Central memory CD8-positive, alpha-beta T cell (primary cell): ENCODE data around the gene KSR1.

ENCODE experiments used
- ATAC-seq: fragments of 150-1000 bp; cut with Tn5 transposase; replicated peaks from 2 replicates; pipeline ENCODE4 v1.10.0; 2022; ENCODE audit warnings: mild to moderate bottlenecking, moderate FRiP score, moderate number of reproducible peaks; ENCODE audit not compliant: poor library complexity, severe bottlenecking; ENCODE audit errors: extremely low read depth
- DNase-seq, 2 donors: peaks; one replicate each; pipeline ENCODE4 v3.0.0; 2021; ENCODE audit warnings: low spot score in 2 of 2
- H3K27ac Mint-ChIP-seq: one replicate; pipeline ENCODE4 v1.8.0; 2022; ENCODE audit warnings: low read depth, mild to moderate bottlenecking, moderate library complexity, mixed read lengths
- H3K27me3 Mint-ChIP-seq: one replicate; pipeline ENCODE4 v1.8.0; 2022; ENCODE audit warnings: mixed read lengths
- H3K36me3 Mint-ChIP-seq: one replicate; pipeline ENCODE4 v1.8.0; 2022; ENCODE audit warnings: mild to moderate bottlenecking, moderate library complexity, mixed read lengths; ENCODE audit not compliant: insufficient read depth
- H3K4me1 Mint-ChIP-seq: one replicate; pipeline ENCODE4 v1.8.0; 2022; ENCODE audit warnings: mixed read lengths
- H3K4me3 Mint-ChIP-seq: one replicate; pipeline ENCODE4 v1.8.0; 2022; ENCODE audit warnings: mild to moderate bottlenecking, moderate library complexity, mixed read lengths
- H3K9me3 Mint-ChIP-seq: one replicate; pipeline ENCODE4 v1.8.0; 2022; ENCODE audit warnings: mixed read lengths

KSR1 gene

GRCh38 chr17:27538156-27538955 is 82.1 kb downstream of the KSR1 start:
- Mint-ChIP-seq H3K9me3 (no peaks in the 10 kb centered on the region), H3K4me3 (no peak overlapping the region), H3K27me3 (no peaks in the 10 kb centered on the region), H3K4me1 (peaks cover 44% of the 10 kb centered on the region), H3K36me3 (no peaks in the 10 kb centered on the region), H3K27ac (no peak overlapping the region)
- DNase-seq (no peak), ATAC-seq (no peak)

GRCh38 chr17:27539152-27539551 is 82.9 kb downstream of the KSR1 start:
- Mint-ChIP-seq H3K27ac (no peak overlapping the region), H3K9me3 (no peaks in the 10 kb centered on the region), H3K27me3 (no peaks in the 10 kb centered on the region), H3K4me3 (no peak overlapping the region), H3K4me1 (peaks cover 52% of the 10 kb centered on the region), H3K36me3 (no peaks in the 10 kb centered on the region)
- ATAC-seq: no peak
- no peak for DNase-seq

DNA sequence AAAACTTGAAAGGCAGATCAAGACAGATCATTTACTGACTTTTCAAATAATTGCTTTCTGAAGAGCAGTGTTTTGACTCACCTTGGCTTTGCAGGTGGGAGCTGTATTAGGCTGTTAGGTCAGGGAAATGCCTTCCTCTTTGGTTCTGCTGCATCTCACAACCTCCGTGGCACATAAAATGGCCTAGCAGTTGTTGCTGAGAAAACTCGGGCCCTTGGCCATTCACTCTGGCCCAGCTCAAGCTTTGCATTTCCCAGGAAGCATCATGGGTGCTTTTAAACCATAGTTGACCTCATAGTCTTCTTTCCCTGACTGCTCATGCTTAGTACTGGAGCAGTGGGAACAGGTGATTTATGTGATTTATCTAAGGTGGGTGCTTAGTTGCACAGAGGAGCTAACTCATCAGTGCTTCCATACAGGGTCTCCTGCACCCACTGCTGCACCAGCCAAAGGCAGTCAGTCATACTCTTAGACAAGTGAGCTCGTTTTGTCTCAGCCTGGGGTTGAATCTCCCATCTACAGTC is 83.6 kb downstream of the KSR1 start:
- peaks cover 59% of the 10 kb centered on the region for H3K4me1 Mint-ChIP-seq
- DNase-seq (no peak), ATAC-seq (no peak)
- no peaks in the 10 kb centered on the region for H3K36me3 Mint-ChIP-seq
- no peak overlapping the region for H3K4me3 Mint-ChIP-seq
- no peaks in the 10 kb centered on the region for H3K9me3 Mint-ChIP-seq
- no peaks in the 10 kb centered on the region for H3K27me3 Mint-ChIP-seq
- no peak overlapping the region for H3K27ac Mint-ChIP-seq

DNA sequence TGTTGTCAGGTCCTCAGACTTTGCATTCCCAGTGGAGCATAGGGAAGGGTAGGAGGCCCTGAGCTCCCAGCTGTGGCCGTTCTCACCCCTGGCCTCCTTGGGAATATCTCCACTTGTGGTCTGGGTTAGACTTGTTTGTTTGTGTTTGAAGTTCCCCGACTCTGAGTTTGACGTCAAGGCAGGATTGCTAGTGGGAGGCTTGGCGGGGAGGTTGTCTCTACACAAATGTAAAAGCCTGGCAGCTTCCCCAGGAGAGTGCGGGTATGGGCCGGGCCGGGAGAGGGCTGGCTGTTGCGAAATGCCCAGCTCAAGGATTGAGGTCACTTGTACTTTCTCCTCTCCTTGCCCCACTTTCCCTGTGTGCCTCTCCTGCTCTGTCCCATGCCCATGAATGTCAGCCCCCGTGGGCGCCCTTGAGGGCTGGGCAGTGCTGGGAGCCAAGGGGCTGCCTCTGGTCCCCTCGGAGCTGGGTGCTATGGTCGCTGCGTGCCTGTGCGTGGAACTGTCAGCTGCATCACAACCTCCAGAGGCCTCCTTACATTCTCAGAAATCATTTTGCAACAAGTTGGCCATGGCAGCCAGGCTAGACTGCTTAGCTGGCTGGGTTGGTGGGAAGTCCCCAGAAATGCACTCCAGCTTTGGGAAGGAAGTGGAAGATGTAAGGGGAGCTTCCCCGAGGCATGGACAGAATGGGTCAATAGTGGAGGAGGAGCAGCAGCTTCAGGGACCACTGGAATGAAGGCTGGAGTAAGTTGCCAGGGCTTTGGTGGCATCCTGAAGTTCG is 84.3 kb downstream of the KSR1 start:
- no peaks in the 10 kb centered on the region for H3K9me3 Mint-ChIP-seq
- peak overlapping the region; percentile 45 for H3K27ac Mint-ChIP-seq
- H3K4me1 Mint-ChIP-seq: peaks cover 63% of the 10 kb centered on the region

GRCh38 chr17:27541301-27542023 is 85.2 kb downstream of the KSR1 start:
- peaks cover 65% of the 10 kb centered on the region for H3K4me1 Mint-ChIP-seq
- no peaks in the 10 kb centered on the region for H3K9me3 Mint-ChIP-seq
- H3K36me3 Mint-ChIP-seq: peaks cover 1% of the 10 kb centered on the region
- no peak overlapping the region for H3K4me3 Mint-ChIP-seq
- ATAC-seq (no peak), DNase-seq (no peak)
- H3K27me3 Mint-ChIP-seq: no peaks in the 10 kb centered on the region
- H3K27ac Mint-ChIP-seq: peak overlapping the region; percentile 45

More for the DNA sequence above, 84.3 kb downstream of the KSR1 start:
- Mint-ChIP-seq H3K36me3 (no peaks in the 10 kb centered on the region), H3K4me3 (no peak overlapping the region), H3K27me3 (no peaks in the 10 kb centered on the region)
- ATAC-seq: no peak
- DNase-seq: no peak

DNA sequence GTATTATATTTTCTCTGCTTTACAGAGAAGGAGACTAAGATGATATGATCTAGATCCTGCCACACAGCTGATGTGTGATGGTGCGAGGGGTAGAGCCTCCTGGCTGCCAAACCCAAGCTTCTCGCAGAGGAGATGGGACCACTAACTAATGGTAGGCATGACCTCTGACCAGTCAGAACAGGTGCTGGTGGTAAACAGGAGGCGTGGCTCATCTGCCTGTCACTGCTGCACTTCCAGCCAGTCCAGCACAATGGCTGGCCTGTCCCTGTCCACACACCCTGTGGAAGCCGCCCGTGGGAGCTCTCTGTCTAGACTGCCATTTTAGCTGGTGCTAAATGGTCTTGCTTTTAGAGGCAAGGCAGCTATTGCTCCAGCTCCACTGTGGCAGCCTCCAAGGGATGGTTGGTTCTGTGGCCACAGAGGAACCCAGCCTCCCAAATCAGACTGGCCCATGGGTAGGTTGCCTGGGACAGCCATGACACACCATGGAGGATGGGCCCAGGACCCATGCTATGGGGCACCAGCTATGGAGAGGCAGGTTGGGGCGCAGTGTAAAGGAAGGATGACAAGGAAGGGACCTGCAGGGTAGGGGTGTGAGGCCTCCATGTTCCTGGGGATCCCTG is 86.7 kb downstream of the KSR1 start:
- DNase-seq: no peak
- H3K36me3 Mint-ChIP-seq: peaks cover 2% of the 10 kb centered on the region
- no peaks in the 10 kb centered on the region for H3K27me3 Mint-ChIP-seq
- H3K4me3 Mint-ChIP-seq: no peak overlapping the region
- H3K4me1 Mint-ChIP-seq: peaks cover 69% of the 10 kb centered on the region
- ATAC-seq: no peak
- no peak overlapping the region for H3K27ac Mint-ChIP-seq
- H3K9me3 Mint-ChIP-seq: no peaks in the 10 kb centered on the region

DNA sequence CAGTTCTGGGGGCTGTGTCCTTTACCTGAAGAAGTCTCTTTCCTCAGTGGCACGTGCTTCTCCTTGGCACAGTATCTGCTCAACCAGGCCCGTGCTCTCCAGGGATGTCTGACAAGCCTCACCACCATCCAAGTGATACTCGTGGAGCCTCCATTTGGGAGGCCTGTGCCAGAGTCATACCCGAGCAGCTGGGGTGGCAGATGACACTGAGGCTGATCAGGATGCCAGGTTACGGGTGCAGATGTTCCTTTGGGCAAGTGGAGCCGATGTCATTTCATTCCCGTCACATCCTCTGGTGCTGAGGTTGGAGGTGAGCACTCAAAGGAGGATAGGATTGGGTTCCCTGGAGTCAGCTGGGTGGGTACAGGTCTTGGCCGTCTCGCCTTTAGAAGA is 87.2 kb downstream of the KSR1 start:
- peaks cover 69% of the 10 kb centered on the region for H3K4me1 Mint-ChIP-seq
- H3K4me3 Mint-ChIP-seq: no peak overlapping the region
- no peak for ATAC-seq
- peaks cover 2% of the 10 kb centered on the region for H3K36me3 Mint-ChIP-seq
- H3K9me3 Mint-ChIP-seq: no peaks in the 10 kb centered on the region
- no peak for DNase-seq
- no peaks in the 10 kb centered on the region for H3K27me3 Mint-ChIP-seq
- no peak overlapping the region for H3K27ac Mint-ChIP-seq

GRCh38 chr17:27543958-27544349 is 87.7 kb downstream of the KSR1 start:
- Mint-ChIP-seq H3K27me3 (no peaks in the 10 kb centered on the region), H3K4me3 (peak overlapping the region; percentile 16), H3K4me1 (peaks cover 69% of the 10 kb centered on the region), H3K36me3 (peaks cover 2% of the 10 kb centered on the region), H3K27ac (peak overlapping the region; percentile 72), H3K9me3 (no peaks in the 10 kb centered on the region)
- ATAC-seq (no peak), DNase-seq (no peak)

DNA sequence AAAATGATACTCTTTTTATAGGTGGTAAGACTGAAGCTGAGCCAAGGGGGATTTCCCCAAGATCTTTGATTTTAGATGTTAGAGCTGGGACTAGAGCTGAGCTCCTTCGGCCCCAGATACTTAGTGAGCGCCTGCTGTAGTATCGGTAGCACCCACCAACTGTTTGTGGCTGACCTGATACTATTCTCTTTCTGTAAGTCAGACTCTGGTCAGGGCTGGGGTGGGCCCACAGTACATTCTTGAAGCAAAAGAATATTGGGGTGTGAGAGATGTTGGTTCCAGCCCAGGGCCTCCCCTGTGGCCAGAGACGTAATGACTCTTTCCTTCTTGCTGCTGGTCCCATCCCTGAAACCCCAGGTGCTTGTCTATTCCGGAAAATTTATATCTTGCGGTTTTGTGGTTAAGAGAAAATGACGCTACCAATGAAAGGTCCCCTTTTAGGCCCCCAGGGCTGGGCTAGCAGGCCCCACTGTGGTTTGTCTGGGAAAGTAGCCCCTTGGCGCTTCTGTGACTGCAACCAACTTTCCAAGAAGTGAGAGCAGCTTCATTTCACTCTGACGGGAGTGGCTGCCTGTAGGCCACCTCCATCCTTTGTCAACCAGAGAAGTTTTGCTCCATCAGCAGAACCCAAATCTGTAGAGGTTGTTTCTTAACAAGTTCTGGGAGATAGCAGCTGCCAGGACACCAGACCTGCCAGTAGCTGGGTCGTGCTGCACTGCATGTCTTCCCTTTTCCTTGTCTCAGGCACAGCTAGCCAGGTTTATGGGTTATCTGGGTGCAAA is 88.3 kb downstream of the KSR1 start:
- Mint-ChIP-seq H3K4me3 (peak overlapping the region; percentile 16), H3K9me3 (no peaks in the 10 kb centered on the region), H3K27me3 (no peaks in the 10 kb centered on the region), H3K4me1 (peaks cover 65% of the 10 kb centered on the region), H3K36me3 (peaks cover 2% of the 10 kb centered on the region), H3K27ac (peak overlapping the region; percentile 72)
- ATAC-seq (peak; percentile 83), DNase-seq (no peak)

DNA sequence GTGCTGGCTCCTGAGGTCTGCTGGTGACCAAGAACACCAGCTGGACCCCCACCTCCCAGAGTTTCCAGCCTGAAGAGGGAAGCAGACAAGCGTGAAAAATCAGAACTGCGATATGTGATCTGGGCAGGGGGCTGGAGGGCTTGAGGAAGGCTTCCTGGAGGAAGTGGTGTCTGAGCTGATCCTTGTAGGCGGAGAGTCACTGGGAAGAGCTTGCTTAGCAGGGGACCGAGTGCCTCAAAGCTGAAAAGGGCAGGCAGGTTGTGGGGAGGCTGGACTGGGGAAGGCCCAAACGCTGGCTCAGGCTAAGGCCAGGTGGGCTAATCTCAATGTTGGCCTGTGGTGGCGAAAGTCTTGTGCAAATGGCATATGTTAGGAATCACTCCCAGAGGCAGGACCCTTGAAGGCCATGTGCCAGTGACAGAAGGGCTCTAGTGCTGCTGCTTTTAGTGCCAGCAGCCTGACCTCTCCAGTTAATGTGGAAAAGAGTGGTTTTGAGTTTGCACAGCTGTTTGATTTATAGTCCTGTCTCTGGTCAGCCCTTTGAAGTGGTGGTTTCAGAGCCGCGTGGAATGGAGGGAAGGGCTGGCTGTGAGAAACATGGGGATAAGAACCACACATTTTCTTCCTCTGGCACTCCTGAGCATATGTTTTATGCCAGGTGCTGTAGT is 89.4 kb downstream of the KSR1 start:
- ATAC-seq: no peak
- Mint-ChIP-seq H3K27me3 (no peaks in the 10 kb centered on the region), H3K4me3 (peak overlapping the region; percentile 12), H3K9me3 (no peaks in the 10 kb centered on the region), H3K36me3 (peaks cover 2% of the 10 kb centered on the region), H3K27ac (no peak overlapping the region), H3K4me1 (peaks cover 61% of the 10 kb centered on the region)
- no peak for DNase-seq

GRCh38 chr17:27546624-27547300 is 90.5 kb downstream of the KSR1 start:
- no peak for DNase-seq
- no peak overlapping the region for H3K27ac Mint-ChIP-seq
- no peak for ATAC-seq
- peaks cover 50% of the 10 kb centered on the region for H3K4me1 Mint-ChIP-seq
- no peaks in the 10 kb centered on the region for H3K9me3 Mint-ChIP-seq
- no peak overlapping the region for H3K4me3 Mint-ChIP-seq
- H3K27me3 Mint-ChIP-seq: no peaks in the 10 kb centered on the region
- H3K36me3 Mint-ChIP-seq: peaks cover 2% of the 10 kb centered on the region
